ENCODE measurements around the gene DACT3.
"Not testable (repeated sequence)": the region's sequence is repeated elsewhere in the genome, so short reads cannot be mapped to it uniquely, and the experiment has no call there.

DACT3 gene

DNA sequence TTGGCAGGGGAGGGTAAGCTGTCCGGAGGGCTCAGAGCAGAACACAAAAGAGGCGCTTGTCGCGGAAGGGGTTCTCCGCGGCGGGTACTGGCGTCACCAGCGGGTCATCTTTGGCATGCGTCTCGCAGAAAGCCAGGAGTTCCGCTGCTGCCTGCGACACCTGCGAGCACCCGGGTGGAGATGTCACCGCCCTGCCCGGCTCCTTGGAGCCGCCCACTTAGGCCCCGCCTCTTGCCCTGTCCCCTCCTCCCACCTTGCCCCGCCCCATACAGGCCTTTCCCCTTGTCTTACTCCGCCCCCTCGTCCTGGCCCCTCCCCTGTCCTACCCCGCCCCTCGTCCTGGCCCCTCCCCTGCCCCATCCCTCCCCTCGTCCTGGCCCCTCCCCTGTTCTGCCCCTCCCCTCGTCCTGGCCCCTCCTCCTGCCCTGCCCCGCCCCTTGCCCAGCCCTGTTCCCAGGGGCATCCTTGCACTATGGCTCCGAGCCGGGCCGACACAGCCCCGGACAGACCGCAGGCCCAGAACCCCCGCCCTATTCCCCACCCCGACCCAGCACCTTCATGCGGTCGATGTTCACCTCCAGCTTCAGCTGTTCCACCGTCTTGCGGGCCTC, 26.8 kb downstream of the DACT3 start:
- peak; percentile 59 to 61 for DNase-seq (ENCODE audit: low read depth in 2 of 2)

DNA sequence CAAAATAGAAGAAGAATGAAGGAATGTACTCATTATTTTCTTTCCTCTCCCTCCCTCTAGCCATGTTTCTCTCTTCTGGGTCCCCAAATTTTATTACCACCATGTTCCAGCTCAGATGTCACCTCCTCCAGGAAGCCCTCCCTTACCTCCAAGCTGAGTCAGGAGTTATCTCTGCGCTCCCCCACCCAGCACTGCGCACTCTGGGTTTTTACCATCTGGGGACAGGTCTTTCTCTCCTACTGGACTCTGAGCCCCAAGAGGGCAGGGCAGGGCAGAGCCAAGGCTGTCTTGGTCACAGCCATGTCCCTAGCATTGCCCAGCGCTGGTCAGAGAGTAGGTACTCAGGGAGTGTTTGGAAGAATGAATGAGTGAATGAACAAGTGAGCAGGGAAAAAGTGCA, 27.9 kb downstream of the DACT3 start:
- no peak for DNase-seq (ENCODE audit: low read depth in 2 of 2)

DNA sequence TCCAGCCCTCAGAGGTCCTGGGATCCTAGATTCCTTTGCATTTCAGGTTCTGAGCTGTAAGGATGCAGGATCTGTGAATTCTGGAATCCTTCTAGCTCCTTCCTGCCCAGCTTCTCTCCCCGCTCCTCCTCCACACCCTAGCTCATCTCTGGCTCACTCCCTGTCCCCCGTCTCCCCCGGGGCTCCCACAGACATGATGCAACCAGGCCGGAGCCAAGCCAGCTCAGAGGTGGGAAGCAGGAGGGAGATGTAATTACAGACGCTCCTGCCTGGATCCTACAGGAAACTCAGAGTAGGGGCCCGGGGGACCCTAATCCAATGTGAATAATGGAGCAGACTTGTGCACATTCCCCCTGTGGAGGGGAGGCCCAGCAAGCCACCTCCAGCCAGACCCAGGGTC, 29.5 kb downstream of the DACT3 start:
- no peak for DNase-seq (ENCODE audit: low read depth in 2 of 2)

DNA sequence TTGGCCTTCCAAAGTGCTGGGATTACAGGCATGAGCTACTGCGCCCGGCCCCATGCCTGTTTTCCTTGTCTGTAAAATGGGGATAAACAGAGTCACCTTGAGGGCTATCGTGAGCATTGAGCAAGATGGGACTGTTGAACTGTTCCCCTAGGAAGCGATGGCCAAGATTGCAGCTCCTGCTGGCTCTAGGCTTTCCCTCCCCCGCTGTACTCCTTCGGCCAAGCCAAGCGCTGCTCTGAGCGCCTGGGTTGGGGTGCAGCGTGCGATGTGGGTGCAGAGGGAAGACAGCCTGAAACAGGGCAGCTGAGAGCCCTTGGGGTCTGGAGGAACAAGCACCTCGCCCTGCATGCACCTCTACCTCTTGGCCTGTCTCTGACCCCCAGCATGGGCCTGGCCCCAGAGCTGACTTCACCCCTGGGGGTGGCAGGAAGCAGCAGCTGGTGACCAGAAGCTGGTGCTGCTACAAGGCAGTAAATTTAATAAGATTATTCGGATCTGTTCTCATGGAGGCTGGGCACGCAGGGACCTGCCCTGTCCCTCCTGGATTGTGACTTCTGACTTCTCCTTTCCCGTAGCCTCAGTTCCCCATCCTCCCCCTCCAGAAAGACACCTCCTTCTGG, 30.3 kb downstream of the DACT3 start:
- DNase-seq (ENCODE audit: low read depth in 2 of 2), result no peak

DNA sequence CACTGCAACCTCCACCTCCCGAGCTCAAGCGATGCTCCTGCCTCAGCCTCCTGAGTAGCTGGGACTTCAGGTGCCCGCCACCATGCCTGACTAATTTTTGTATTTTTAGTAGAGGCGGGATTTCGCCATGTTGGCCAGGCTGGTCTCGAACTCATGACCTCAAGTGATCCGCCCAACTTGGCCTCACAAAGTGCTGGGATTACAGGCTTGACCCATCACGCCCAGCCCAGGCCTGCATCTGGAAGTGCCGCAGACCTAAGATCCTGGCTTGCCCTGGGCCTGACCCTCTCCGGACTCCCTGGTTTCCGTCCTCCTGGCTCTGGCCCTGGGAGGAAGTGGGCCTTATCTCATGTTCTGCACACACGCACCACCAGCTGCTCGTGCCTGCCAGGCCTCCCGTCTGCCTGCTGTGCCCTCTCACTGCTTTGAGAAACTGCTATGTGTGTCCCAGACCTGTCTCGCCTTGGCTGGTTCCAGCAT, 31.4 kb downstream of the DACT3 start:
- DNase-seq (ENCODE audit: low read depth in 2 of 2), result no peak

DNA sequence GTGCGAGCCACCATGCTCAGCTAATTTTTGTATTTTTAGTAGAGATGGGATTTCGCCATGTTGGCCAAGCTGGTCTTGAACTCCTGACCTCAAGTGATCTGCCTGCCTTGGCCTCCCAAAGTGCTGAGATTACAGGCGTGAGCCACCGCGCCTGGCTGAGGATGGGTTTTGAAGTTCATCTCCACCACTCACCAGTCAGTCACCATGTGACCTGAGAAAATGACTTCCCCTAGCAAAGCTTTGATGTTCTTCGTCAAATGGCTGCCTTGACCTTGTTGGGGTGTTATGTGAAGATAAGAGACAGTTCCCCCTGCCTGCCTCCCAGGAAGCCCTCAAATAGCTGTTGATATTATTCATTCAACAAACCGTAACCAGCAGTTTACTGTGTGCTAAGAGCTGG, 32.0 kb downstream of the DACT3 start:
- DNase-seq (ENCODE audit: low read depth in 2 of 2), result not testable (repeated sequence)

DNA sequence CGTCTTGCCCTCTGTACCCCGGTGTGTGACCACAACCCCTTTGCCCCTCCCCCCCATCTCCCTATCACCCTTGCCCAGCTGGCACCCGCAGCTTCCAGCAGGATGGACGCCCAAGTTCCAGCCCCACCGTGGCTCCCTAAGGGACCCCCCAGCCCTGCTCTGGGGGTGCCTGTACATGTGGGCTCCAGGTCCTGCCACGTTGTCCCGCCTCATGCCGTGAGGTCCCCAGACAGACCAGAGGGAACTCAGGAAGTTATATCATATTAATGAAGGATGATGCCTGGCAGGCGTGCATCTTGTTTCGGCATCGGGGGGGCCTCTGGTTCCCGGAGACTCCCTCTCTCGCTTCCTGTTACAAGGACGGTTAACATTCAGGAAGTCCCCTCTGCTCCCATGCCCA, 34.5 kb downstream of the DACT3 start:
- DNase-seq (ENCODE audit: low read depth in 2 of 2), result no peak

DNA sequence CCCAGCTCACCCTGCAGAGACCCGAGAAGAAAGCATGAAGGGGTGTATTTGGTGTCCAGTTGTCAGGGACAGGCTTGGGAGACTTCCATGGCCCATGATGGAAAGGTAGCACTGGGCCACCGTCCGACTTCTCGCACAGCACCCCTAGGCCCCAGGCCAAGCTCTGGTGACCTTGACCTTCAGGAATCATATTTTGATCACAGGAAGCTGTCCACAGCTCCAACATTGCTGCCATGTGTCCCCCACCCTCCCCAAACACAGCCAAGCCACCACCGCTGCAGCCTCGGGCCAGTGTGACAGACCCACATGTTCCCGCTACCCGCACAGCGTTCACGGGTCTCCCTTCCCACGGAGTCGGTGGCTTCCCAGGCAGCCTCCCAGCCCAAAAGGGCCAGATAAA, 35.3 kb downstream of the DACT3 start:
- no peak for DNase-seq (ENCODE audit: low read depth in 2 of 2)

DNA sequence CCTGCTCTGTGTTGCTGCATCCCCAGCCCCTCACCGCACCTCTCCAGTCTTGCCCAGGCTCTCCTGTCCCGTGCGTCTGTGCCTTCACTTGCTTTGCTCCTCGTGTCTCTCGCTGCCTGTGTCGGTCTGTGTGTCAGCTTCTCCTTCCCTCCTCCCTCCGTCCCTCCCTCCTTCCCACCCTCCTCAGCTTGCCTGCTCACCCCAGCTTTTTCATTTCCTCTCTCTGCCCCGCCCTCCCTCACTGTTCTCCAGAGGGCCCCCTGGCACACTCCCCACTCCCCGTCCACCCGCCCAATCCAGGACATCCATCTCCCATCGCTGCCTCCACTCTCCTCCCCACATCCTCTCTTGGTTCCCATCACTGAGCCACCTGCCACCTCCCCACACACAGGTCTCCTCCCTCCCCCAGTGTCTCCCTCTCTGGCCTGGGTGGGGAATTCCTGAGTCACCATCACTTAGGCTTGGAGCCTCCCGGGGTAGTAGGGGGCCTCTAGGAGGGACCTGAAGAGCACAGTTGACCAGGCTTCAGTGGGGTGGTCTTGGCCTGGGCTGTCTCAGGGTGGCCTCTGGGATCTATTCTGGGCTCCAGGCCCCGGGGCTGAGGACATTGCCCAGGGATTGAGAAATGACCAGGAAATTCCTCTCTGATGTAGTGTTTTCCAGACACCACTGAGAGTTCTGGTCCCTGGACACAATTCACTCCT, 35.9 kb downstream of the DACT3 start, which contains the start of gene PTGIR:
Gene PTGIR (minus strand): TSS at position 132 of the 704 bp plus-strand sequence. CDS start 864 bp downstream, outside the sequence.
- peak in 1 of 2 experiments; percentile 50 for DNase-seq (ENCODE audit: low read depth in 2 of 2)

DNA sequence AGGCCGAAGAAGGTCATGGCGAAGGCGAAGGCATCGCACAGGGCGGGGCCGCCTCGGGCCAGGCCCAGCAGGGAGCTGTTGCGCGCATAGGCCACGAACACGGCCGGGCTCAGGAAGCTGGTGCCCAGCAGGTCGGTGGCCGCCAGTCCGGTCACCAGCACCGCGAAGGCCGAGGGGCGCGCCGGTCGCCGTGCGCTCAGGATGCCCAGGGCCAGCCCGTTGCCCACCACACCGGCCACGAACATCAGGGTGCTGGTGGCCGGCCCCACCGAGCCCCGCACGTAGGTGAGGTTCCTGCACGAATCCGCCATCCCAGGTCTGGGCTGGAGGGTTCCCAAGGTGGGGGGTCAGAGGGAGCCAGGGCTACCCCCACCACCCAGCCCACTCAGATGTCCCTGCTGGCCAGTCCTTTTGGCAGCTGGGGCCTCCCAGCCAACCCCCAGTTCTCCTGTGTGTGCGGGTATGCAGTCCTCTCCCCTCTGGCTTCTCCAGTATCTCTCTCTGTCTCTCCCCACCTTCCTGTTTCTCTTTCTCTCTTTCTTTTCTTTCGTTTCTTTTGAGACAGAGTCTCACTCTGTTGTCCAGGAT, 37.0 kb downstream of the DACT3 start:
- no peak for DNase-seq (ENCODE audit: low read depth in 2 of 2)

DNA sequence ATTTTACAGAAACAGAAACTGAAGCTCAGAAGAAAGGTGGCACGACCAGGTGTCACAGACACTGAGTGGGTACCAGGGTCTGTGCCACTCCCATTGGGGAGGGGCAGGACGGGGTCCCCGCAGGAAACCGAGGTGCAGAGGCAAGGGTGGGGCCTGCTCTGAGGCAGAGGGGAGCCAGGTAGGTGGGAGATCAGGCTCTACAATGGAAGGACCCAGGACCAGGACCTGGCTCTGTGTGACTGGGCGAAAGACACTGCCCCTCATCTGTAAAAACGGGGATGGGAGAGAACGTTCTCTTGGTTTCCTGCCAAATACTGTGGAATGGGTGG, 38.9 kb downstream of the DACT3 start:
- no peak for DNase-seq (ENCODE audit: low read depth in 2 of 2)

DNA sequence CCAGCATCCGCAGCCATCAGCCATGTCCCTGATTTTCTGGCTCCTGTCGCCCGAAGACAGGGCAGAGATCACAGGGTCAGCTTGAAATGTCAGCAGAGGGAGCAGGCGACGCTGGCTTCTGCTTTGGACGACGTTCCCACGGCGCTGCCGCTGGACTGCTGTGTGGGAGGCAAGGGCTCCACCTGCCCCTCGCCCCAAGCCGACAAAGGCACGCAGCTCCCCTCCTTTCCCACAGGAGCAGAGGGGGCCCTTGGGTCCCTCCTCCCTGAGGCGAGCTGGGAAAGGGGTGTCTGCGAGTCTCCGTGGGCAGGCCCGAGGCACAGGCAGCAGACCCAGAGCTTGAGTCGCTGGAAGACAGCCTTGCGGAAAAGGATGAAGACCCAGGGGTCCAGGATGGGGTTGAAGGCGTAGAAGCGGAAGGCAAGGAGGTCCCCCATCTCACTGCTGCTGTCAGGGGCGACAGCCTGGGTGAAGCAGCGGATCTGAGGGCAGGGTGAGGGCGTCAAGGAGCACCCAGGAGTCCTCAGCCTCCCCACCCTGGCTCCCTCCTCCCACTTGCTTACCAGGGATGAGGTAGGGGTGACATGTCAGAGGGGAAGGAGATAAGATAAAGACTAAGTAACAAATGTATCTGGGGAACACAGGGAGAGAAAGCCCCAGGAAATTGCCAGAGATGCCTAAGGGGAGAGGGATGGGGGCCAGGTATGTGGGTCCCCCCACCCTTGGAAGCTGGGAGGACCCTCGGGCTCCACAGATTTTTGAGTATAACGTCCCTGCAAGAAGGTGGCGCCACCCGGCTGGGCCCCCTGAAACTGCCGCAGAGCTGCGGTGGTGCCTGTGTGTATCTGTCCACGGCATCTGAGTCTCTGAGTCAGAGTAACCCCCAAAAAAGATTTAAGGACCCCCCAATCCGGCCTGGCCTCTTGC, 39.5 kb downstream of the DACT3 start:
- no peak for DNase-seq (ENCODE audit: low read depth in 2 of 2)

DNA sequence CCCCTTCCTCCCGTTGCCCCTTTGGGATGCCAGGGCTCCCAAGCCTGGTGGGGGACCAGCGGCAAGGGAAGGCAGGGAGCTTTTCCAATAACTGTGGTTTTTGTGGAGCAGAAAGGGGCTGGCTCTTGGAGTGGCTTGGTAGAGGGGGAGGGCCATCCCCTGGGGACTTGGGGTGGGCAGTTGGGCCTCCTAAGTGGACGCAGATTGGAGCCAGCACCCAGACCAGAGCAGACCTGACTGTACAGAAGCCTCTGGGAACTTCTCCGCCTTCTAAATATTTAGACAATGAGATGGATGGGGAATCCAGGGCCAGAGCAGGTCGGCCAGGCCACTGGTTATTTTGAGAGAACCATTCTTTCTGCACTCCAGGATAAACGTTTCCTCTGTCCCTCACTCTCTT, 40.3 kb downstream of the DACT3 start:
- DNase-seq (ENCODE audit: low read depth in 2 of 2), result no peak

DNA sequence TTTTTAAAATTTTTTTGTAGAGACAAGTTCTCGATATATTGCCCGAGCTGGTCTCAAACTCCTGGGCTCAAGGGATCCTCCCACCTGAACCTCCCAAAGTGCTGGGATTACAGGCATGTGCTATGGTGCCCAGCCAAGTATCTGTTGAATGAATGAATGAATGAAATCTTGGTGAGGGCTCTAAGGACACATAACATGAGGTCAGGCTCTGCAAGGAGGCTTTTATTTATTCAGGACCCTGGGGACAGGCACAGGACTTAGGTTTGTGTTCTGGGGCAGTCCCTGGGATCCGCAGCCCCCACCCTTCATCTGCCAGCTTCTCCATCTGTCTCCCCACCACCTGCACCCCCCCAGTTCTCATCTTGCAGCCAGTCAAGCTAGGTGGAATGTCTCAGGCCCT, 40.7 kb downstream of the DACT3 start:
- no peak for DNase-seq (ENCODE audit: low read depth in 2 of 2)

DNA sequence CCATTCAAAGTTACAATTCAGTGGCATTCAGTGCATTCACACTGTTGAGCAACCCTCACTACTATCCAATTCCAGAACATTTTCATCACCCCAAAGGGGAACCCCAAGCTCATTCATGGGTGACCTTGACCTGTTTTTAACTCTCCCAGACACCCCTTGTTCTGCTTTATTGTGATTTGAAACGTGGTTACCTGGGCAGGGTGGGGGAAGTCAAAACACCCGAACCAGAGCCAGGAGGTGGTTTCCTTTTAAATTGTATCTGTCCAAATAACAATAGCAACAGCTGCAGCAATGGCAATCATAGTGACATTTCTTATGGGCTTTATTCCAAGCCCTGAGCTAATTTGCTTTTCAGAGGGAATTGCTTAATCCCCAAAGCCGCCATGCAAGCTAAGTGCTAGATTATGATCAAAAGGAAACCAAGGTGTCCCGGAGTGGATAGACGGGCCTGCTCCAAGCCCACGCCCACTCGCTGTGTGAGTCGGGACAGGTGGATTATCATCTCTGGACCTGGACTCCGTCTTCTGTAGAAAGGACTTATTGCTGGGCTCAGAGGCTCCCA, 42.2 kb downstream of the DACT3 start:
- DNase-seq (ENCODE audit: low read depth in 2 of 2), result no peak

DNA sequence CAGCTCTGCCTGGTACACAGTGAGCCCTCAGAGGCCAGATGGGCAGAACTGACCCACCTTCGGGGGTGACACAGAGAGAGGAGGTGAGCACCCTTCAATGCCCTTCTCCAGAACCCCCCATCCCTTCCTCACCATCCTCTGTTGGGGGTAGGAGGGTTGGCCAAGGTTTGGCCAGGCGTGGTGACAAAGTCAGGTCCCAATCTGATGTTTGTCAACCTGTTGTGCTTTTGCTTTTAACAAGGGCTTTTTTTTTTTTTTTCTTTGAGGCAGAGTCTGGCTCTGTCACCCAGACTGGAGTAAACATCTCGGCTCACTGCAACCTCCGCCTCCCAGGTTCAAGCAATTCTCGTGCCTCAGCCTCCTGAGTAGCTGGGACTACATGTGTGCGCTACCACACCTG, 43.4 kb downstream of the DACT3 start:
- DNase-seq (ENCODE audit: low read depth in 2 of 2), result no peak

DNA sequence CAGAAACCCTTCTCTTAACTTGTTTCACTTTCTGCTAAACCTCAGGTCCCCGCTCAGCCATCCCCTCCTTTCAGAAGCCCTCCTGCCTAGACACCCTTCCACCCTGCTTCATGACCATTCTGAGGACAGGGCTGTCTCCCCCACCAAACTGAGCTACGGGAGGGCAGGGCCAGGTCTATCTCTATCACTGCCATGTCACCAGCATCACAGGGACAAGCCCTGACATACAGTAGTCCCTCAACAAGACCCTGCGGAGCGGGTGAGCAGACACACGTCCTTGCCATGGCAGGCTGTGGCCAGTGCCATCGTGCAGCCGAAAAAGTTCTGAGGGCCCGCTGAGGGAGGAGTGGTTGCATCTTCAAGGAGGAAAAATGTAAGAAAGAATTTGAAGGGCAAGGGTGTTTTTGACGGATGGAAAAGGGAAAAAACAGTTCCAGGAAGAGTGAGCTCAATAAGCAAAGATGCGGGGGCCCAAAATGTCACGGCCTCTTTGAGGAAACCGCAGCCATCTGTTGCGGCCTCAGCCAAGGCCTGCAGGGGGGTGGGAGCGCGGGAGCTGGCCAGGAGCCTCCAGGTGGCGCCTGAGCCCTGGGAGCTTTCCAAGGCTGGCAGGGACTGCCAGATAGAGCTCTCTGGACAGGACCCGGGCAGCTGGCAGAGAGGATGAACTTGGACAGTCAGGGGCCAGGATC, 44.2 kb downstream of the DACT3 start:
- DNase-seq (ENCODE audit: low read depth in 2 of 2), result no peak

DNA sequence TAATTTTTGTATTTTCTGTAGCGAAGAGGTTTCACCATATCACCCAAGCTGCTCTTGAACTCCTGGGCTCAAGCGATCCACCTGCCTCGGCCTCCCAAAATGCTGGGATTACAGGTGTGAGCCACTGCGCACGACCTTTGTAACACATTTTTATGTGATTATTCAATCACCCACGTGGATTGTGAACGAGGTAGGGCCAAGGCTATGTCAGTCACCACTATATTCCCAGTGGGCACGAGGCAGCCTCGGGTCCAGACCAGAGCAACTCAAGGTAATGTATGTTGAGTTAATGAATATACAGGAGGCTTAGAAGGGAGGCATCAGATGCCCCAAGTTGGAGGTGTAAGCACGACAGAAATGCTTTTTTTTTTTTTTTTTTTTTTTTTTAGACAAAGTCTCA, 45.0 kb downstream of the DACT3 start:
- no peak for DNase-seq (ENCODE audit: low read depth in 2 of 2)

DNA sequence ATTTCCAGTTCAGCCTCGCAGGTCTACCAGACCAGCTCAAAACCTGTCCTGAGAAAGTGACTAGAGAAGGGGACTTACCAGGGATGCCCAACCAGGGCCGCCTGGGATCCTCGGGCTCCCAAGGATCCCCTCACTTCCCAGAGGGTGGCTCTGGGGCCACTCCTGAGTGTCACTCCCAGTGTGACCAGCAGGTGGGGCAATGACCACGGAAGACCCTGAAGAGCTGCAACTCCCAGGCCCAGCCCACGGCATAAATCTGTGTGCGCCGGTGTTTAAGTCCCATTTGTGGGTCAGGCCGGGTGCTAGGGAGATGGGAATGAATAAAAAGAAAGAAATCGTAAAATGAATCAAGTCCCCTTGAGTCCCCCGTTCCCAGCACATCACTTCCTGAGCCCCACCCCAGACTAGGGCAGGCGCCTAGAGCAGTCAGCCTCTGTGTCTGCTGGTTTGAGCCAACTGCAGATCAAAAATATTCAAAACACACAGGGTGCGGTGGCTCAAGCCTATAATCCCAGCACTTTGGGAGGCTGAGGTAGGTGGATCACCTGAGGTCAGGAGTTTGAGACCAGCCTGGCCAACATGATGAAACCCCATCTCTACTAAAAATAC, 46.8 kb downstream of the DACT3 start:
- peak in 1 of 2 experiments; percentile 40 for DNase-seq (ENCODE audit: low read depth in 2 of 2)

DNA sequence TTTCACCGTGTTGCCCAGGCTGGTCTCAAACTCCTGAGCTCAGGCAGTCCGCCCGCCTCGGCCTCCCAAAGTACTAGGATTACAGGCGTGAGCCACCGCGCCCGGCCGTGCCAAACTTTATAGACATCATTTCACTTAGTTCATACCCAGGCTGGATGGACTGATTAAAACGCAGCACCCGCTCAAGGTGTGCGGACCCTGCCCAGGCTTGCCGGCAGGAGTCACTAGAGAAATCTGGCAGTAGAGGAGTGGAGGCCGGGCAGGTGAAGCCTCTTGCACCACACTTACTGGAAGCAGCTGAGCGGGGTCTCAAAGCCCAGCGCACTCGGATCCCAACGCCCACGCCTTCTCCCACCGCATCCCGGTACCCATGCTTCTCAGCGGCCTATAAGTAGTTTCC, 47.5 kb downstream of the DACT3 start:
- no peak for DNase-seq (ENCODE audit: low read depth in 2 of 2)
